Measurements from ENCODE around the gene ARL9. TPM values are rescaled to one million over a fixed set of nuclear protein-coding genes. Genes with fewer than 3 reads are reported as not detected.
"Not testable (repeated sequence)": the region's sequence is repeated elsewhere in the genome, so short reads cannot be mapped to it uniquely, and the experiment has no call there.

Gene ARL9
- total RNA-seq, 1 donor from 2014 or later, result not detected

- Histone ChIP-seq H3K36me3 (peaks cover 19% of the 10 kb centered on the region), H3K27ac (no peak overlapping the region), H3K27me3 (ENCODE audit: low read depth) (no peaks in the 10 kb centered on the region), H3K4me1 (peaks cover 35% of the 10 kb centered on the region), H3K9me3 (no peaks in the 10 kb centered on the region), H3K4me3 (peak overlapping the region; percentile 91)
- TF ChIP-seq CTCF (IDR thresholded peaks at IDR 0.05), result no peak
- intact Hi-C loops (cut with DNase I), result no loop called here
- DNase-seq (no peak), ATAC-seq (no peak)
Measured at GRCh38 chr4:56465599-56466295, 39.8 kb upstream of the ARL9 start.

GRCh38 chr4:56466296-56466761 is 39.3 kb upstream of the ARL9 start:
- peak in 1 of 2 donors; percentile 42 for ATAC-seq
- H3K9me3 ChIP-seq; H3K27me3 ChIP-seq (ENCODE audit: low read depth); intact Hi-C loops (cut with DNase I); DNase-seq: not testable (repeated sequence)
- peak overlapping the region; percentile 90 for H3K27ac ChIP-seq
- peak overlapping the region; percentile 91 for H3K4me3 ChIP-seq
- H3K4me1 ChIP-seq, result peaks cover 35% of the 10 kb centered on the region
- peaks cover 19% of the 10 kb centered on the region for H3K36me3 ChIP-seq

- Histone ChIP-seq H3K36me3 (peaks cover 18% of the 10 kb centered on the region), H3K4me3 (peak overlapping the region; percentile 91), H3K9me3 (no peaks in the 10 kb centered on the region), H3K4me1 (peaks cover 35% of the 10 kb centered on the region), H3K27me3 (ENCODE audit: low read depth) (no peaks in the 10 kb centered on the region), H3K27ac (peak overlapping the region; percentile 90)
- no peak for TF ChIP-seq CTCF (IDR thresholded peaks at IDR 0.05)
- ATAC-seq (no peak), DNase-seq (no peak)
- intact Hi-C loops (cut with DNase I), result no loop called here
Measured at GRCh38 chr4:56466910-56467283, 38.7 kb upstream of the ARL9 start.

- intact Hi-C loops (cut with DNase I), result no loop called here
- Histone ChIP-seq H3K27ac (peak within 1 kb of the TSS; percentile 90), H3K4me1 (peaks cover 35% of the 10 kb centered on the region), H3K4me3 (peak within 1 kb of the TSS; percentile 91), H3K27me3 (ENCODE audit: low read depth) (no peaks in the 10 kb centered on the region), H3K36me3 (peaks cover 18% of the 10 kb centered on the region), H3K9me3 (no peaks in the 10 kb centered on the region)
- DNase-seq (peak; percentile 94), ATAC-seq (peak; percentile 99)
- no peak for TF ChIP-seq CTCF (IDR thresholded peaks at IDR 0.05)
Measured at GRCh38 chr4:56467284-56468096, 38.1 kb upstream of the ARL9 start, which contains the start of gene SRP72. Gene SRP72, plus strand, starts transcription at chr4:56467617. Its CDS starts 19 bp downstream, at chr4:56467636.

- intact Hi-C loops (cut with DNase I), result no loop called here
- no peaks in the 10 kb centered on the region for H3K9me3 ChIP-seq
- H3K27ac ChIP-seq, result peak overlapping the region; percentile 90
- no peak for TF ChIP-seq CTCF (IDR thresholded peaks at IDR 0.05)
- H3K27me3 ChIP-seq (ENCODE audit: low read depth), result no peaks in the 10 kb centered on the region
- H3K36me3 ChIP-seq, result peaks cover 23% of the 10 kb centered on the region
- DNase-seq, result no peak
- ATAC-seq, result peak; percentile 72 to 81
- H3K4me1 ChIP-seq, result peaks cover 35% of the 10 kb centered on the region
- H3K4me3 ChIP-seq, result peak overlapping the region; percentile 91
Measured at GRCh38 chr4:56468097-56468422, 37.5 kb upstream of the ARL9 start.

All from lower lobe of right lung (tissue), 2 donors.